HG03196 (cell line): ENCODE data around the gene RAP1GAP2.
"Not testable (repeated sequence)": the region's sequence is repeated elsewhere in the genome, so short reads cannot be mapped to it uniquely, and the experiment has no call there.

Experiments
- ATAC-seq: cut with Tn5 transposase; IDR thresholded peaks from one replicate; pipeline ENCODE4 v1.9.1; 2021; ENCODE audit not compliant: unreplicated experiment

The RAP1GAP2 gene

DNA sequence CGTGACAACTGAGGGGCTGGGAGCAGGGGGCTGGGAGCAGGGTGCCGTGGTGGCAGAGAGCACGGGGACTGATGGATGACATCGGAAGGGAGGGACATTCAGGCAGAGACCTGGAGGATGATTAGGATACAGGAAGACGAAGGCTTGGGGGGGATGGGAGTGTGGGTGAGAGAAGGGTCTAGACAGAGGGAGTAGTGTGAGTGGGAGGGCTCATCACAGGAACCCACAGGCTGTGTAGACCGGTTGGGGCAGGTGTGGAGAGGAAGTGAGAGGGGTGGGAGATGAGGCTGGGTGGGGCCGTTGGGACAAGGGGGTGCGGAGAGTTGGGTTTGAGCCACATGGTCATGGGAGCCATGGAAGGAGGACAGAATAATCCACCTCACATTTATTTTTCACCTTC, 83.8 kb downstream of the RAP1GAP2 start:
- ATAC-seq = no peak

DNA sequence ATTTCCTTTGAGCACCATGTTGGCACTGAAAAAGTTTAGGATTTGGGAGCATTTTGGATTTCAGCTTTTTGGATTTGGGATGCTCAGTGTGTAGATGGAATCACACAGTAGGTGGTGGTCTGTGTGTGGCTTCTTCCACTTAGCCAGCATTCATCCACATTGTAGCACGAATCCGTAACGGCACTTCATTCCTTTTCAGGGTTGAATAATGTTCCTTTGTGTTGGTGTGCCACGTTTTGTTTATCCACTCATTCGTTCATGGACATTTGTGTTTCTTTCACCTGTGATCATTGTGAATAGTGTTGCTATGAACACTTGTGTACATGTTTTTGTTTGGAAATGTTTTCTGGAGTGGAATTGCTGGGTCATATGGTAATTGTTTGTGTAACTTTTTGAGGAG, 85.1 kb downstream of the RAP1GAP2 start:
- ATAC-seq = no peak

DNA sequence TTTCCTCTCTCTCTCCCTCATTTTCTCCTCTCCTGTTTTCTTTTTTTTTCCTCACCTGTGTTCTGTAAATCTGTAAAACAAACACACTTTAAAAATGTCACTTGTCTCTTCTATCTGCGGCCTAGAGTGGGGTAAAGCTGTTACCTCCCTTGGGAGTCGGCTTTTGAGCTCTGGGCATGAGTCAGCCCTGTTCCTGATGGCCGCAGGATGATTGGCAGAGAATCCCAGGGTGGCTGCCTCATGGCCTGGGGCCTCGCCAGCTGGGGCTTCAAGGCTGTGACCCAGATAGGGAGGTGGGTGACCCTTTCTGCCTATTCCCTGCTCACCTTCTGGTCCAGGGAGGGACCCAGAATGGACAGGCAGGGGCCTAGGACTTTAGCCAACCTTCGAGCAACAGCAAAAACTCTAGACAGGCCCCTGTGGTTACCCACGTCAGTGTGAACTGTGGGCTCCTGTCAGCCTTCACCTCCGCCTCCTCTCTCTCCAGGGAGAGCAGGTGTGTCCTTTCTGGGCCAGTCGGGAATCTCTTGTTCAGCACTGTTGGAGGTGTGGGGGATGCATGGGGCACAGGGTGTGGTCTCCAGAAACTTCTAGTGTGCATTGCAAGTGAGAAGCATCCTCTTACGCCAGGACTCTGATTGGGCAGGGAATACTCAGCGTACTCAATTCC, 87.4 kb downstream of the RAP1GAP2 start:
- ATAC-seq = no peak

DNA sequence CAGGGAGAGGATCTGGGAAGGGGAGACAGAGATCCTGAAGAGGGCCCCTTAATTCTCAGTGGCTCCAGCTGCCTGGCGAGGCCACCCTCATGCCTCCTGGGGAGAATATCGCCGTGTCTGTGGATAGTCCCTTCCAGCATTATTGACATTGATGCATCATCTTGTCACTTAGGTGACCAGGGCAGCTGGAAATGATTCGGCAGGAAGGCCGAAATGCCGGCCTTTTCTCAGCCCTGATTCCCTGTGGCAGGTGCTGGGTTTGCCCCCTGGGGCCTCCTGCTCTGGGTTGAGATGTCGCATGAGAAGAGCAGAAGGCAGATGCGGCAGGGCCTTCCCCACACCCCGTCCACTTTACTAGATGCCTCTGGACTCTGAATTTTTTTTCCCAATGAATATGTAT, 89.5 kb downstream of the RAP1GAP2 start:
- no peak for ATAC-seq

DNA sequence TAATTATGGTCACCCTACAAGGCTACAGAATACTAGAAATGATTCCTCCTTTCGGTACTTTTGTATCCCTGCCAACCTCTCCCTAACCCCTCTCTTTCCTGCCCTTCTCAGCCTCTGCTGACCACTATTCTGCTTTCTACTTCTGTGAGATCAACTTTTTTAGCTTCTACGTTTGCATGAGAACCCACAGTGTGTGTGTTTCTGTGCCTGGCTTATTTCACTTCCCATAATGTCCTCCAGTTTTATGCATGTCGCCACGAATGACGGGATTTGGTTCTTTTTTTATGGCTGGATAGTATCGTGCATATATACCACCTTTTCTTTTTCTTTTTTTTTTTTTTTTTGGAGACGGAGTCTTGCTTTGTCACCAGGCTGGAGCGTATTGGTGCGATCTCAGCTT, 92.1 kb downstream of the RAP1GAP2 start:
- ATAC-seq = no peak

DNA sequence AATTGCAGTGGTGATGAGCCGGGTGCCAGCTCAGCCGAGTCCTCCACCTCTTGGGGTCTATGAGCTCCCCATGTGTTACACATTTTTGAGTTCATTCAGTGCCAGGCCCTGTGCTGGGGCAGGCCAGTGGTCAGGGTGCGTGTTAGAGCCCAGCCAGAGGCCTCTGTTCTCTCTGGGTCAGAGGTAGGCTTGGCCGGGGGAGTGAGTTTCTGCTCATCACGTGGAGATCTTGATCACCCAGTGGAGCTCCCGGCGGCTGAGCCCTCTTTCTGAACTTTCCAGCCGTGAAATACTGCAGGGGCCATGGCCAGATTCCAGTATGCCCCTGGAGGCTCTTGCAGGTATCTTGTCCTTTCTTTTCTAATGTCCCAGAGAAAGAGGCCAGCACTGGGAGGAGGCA, 93.0 kb downstream of the RAP1GAP2 start:
- ATAC-seq = no peak

DNA sequence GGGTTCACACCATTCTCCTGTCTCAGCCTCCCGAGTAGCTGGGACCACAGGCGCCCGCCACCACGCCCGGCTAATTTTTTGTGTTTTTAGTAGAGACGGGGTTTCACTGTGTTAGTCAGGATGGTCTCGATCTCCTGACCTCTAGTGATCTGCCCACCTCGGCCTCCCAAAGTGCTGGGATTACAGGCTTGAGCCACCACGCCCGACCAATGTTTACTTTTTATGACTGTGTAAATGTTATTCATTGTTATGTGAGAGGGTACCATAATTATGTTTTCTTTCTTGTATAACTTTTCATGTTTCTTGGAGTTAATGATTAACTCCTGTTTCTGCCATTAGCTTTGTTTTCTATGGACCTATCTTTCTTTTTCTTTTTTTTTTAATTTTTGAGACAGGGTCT, 94.5 kb downstream of the RAP1GAP2 start:
- not testable (repeated sequence) for ATAC-seq

DNA sequence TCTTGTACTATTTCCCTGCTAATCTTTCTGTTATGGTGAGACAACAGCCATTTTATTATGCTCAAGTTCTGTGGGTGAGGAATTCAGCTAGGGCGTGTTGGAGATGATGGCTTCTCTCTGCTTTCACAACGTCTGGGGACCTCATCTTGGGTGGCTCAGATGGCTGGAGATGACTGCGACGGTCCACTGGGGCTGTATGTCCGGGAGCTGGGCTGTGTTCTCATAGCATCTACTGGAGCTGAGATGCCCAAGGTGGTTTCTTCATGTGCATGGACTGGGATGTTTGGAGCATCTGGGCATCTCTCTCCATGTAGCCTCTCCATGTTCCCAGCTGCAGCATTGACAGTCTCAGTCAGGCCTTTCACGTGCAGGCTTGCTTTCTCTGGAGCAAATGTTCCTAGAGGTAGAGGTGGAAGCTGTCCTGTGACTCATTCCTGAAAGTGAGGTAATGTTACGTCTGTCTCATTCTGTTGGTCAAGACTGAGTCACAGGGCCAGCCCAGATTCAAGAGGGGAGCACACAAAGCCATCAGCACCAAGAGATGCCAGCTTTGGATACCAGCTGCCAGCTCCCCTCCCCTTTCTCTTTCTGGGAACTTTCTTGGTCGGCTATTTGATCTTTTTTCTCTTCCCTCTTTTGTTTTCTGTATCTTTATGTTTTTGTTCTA, 96.2 kb downstream of the RAP1GAP2 start:
- ATAC-seq = no peak

DNA sequence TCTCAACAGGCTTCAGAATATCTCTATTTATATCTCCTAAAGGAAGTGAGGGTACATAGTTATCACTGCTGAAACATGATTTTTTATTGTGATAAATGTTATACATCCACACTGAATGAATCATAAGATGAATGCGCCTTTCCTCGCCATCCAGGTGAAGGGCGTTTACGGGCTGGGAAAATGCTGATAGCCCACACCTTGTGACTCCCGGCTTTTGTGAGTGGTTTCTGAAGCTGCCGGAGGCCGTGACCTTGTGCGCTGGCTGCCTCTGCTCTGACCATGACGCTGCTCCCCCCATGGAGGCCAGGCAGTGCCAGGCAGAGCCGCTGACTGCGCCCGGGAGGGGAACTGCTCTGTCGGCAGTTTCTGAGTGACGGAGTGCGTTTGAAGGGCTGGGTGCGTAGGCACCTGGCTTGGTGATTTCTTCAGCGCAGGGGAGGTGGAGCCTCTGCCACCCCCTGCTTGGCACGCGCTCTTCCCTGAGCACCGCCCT, 97.2 kb downstream of the RAP1GAP2 start:
- ATAC-seq = no peak

DNA sequence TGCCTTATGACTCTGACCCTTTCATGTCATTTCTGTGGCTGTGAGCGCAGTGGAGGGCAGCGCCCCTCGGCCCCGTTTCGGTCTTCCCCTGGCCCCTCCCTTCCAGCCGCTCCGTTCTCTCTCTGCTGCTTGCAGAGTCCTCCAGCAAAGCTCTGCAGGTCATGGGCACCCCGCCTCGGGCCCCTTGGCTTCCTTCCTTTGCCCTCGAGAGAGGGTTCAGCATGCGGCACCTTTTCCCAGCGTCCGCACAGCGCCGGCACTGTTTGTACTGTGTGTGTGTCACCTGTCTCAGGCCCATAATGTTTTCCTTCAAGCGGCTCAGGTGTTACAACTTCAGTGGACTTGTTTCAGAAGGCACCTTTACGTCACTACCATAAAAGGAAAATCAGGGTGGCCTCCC, 98.5 kb downstream of the RAP1GAP2 start:
- ATAC-seq = no peak

DNA sequence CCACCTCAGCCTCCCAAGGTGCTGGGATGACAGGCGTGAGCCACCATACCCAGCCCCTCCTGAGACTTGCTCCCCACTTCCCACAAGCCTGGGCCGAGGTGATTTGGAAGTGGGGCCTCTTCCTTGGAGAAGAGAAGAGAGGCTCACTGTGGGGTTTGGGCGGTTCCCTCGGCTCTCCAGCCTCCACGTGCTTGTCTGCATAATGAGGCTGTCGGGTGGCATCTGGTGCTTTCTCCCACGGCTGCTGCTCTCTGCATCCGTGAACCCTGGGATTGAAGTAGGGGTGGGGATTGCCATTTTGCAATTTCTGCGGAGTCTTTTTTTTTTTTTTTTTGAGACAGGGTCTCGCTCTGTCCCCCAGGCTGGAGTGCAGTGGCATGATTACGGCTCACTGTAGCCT, 101.4 kb downstream of the RAP1GAP2 start:
- no peak for ATAC-seq

DNA sequence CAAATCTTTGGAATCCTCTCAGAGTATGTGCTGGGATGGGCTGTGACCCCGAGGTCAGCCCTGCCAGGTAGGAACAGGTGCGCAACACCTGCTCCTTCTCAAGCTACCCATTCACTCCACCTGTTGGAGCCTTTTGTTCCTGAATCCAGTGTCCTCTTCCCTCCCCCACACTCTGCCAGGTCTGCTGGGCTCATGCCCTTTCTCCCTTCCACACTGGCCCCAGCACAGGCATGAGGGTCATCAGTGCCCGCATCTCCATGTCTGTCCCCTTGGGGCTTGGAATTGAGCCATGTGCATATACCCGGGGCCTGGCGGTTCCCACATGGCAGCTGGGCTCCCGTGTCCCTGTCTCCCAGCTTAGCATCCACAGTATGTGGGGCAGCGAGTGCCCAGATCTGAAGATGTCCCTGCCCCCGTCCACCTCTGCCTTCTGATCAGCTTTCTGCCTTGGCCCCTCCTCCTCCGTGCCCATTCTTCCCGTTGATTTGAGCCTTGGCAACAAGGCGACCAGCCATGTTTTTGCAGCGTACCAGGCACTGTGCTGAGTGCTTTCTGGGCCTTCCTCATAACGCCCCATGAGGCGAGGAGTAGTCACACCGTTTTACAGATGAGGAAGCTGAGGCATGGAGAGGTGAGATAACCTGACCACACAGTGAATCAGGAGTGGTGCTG, 102.2 kb downstream of the RAP1GAP2 start:
- no peak for ATAC-seq

DNA sequence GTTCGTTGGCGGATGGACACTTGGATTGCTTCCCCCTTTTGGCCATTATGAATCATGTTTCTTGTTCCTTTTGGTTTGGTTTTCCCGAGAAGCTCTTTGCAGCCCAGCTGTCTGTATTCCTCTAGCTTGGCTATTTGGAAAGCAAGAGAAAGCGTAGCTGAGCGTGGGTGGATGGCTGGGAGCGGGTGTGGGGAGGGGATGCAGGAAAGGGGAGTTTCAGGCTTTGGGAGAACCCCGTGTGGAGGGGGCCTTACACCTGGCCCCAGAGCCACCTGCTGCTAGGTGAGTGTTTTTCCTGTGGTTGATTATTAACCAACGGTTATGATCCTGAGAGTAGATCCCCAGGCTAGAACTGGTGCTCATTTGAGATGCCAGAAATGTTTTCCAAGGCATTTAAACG, 103.7 kb downstream of the RAP1GAP2 start:
- no peak for ATAC-seq

DNA sequence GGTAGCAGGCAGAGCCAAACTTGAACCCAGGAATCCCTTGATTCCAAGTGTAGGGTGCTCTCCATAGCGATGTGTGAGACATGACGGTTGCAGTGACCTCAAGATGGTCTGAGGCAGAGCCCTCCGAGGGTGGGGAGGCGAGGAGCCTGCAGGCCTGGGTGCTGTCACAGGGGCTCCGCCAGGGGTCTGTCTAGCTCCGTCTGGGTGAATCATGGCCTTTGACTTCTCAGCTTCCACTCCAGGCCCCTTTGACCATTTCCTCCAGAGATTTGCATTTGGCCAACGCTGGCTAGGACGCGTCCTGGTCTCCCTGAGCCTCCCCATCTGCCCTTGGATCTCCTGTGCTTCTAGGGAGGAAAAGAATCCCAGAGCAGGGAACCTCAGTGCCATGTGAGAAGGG, 104.6 kb downstream of the RAP1GAP2 start:
- no peak for ATAC-seq

DNA sequence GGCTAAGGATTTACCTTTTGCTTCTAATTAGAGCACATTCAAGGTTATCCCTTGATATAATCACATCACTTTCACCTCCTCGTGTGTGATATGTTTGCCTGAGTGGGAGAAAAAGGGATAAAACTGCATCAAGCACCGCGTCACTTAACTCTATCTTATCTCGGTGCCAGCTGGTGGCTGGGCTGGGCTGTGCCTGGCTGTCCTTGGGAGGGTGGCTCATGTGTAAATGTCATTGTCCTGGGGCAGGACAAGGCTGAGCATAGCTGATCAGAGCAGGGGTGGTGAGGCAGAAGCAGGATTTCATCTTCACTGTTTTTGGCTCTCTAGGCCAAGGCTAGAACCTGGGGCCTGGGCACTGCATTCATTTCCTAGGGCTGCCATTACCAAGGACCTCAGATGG, 105.3 kb downstream of the RAP1GAP2 start:
- ATAC-seq = no peak

DNA sequence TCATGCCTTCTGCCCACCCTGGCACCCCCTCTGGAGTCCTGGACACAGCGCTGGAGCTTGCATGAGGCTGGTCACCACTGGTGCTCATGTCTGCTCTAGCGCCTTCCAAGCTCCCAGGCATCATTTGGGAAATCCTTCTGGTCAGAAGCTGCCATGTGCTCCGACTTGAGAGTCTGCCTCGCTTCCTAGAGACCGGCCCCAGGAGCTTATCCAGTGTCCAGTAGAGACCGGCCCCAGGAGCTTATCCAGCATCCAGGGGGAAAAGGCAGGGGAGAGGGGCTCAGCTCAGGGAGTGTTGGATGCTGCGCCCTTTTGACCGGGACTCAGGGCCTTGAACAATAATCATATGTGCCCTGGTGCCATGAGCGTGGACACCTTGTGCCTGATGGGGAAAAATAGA, 106.3 kb downstream of the RAP1GAP2 start:
- no peak for ATAC-seq

DNA sequence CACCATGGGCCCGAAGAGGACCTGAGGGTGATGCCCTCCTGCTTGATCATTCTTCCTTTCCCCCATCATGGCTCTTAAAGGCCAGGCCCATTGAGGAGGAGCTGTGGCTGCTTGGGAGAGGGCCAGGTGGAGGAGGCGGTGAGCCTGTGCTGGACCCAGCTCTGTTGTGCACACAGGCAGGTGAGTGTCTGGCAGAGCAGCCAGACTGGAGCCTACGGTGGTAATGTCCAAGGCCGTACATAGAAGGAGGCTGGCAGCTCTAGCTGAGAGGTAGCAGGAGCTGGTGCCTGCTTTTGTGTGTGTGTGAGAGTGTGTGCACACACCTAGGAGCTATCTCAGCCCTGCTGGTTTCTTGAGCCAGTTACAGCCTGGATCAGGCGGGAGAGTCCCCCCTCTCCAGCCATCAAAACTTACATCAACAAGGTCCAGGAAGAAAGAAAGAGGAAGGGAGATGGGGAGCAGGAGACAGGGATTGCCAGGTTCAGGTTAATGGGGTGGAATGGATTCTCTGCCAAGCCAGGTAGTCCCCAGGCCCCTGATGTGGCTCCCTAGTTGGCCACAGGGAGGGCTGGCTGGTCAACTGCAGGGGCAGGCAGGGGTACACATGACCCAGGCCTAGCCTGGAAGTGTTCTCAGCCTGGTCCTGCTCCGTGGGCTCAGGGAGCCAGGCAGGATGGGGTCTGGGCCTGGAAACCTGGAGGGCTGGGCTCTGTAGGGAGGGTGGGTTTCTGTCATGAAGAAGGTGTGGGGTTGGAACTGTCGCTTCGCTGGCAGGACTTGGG, 107.1 kb downstream of the RAP1GAP2 start:
- no peak for ATAC-seq

DNA sequence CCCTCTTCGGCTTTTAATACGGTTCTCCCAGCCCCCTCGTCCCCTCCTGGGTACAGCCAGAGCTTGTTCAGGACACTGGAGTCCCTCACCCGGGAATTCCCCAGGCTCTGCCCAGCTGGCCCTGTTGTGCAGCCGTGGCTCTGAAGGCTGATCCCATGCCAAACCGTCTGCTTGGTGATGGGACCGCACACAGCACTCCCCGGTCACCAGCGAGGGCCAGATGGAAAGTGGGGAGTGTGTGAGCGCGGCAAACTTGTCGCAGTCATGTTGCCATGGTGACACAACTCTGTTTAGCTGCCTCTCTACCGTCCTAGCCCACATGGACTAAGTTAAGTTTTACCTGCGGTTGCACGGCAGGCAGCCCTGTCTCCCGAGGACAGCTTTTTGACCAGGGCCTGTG, 107.9 kb downstream of the RAP1GAP2 start:
- ATAC-seq = no peak

DNA sequence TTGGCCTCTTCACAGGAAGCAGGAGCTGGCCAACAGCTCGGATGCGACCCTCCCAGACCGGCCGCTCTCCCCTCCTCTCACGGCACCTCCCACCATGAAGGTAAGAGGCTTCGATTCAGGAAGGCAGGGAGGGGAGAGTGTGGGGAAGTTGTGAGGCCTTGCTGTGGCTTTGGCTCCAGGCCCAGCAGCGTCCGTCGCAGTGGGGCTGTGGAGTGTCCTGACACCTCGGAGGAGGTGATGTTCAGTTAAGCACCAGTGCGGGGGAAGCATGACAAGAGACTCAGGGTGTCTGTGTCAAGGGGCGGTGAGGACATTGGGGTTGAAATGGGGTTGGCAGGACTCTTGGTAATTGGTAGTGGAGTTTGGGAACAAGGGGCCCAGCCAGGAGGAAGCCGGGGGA, 109.0 kb downstream of the RAP1GAP2 start:
- ATAC-seq = no peak

DNA sequence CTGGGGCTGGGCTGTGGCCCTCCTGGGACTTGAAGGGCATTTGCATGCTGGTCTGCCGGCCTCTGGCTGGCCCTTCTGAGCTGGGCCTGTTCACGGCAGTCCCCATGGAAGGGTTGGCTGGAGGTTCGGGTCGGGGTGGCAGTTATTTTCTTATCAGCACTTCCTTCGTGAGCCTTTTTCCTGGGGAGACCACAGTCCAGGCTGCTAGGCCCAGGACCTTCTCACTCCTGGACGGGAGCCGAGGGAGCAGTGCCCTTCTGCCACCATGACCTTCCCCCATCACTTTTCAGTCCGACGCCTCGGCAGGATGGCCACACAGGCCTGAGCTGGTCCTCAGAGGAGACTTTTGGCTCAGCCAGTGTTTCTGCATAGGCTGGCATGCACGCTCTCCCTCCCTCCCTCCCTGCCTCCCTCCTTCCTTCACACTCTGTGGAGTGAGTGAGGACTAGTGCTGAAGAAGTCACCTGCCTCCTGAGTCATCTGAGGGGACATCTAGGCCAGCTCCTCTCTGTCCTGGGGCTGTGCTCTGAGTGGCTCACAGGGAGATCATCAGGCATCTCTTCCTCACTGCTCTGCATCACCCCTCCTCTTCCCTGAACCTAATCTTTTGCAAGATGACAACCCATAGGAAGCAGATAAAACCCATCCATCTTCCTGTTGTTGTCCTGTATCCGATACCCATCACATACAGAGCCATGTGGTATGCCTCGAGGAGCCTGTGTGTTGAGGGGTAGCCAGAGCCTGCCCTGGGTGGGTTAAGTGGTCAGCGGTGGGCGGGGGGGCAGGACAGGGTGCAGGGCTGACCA, 109.7 kb downstream of the RAP1GAP2 start:
- ATAC-seq = no peak

DNA sequence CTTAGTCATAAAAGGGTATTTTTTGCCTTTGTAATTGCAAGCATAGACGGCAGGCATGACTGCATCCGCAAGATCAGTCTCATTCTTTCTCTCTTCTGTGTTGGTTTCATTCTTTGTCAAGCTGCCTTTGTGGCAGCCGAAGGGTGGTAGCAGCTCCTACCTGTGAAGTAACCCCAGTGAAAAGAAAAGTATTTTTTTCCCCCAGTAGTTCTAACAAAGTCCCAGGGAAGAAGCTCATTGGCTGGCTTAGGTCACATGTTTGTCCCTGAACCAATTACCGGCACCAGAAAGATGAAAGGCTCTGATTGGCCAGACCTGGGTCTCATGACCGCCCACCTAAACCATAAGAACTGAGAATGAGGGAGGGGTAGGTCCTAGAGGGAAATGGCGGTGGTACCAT, 110.7 kb downstream of the RAP1GAP2 start:
- ATAC-seq = no peak
